ENCODE results near the gene IL3.
A peak's percentile ranks its signal among the peaks of the same experiment; 100 is the strongest.

The IL3 gene

DNA sequence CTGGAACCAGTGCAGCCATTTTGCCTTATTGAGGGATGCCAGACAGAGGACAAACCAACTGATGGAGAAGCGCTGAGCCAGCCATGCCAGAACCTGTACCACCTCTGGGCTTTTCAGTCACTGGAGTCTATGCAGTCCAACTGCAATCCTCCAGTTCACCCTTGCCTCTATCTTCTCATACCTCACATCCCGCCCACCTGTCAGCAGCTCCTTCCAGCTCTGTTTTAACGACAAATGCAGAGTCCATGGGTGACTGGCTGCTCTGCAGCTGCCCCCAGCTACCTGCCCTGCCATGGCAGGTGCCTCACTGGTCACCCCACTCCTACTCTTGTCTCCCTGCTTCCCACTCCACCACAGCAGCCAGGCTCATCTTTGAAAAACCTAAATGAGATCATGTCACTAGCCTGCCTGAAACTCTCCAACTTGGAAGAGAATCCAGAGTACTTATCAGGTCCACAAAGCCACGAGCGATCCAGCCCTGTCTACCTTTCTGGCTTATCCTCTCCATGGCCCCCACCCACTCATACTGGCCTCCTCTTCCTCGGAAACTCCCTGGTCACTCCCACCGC, 35.0 kb upstream of the IL3 start:
- DNase-seq (ENCODE audit: low spot score) = no peak

DNA sequence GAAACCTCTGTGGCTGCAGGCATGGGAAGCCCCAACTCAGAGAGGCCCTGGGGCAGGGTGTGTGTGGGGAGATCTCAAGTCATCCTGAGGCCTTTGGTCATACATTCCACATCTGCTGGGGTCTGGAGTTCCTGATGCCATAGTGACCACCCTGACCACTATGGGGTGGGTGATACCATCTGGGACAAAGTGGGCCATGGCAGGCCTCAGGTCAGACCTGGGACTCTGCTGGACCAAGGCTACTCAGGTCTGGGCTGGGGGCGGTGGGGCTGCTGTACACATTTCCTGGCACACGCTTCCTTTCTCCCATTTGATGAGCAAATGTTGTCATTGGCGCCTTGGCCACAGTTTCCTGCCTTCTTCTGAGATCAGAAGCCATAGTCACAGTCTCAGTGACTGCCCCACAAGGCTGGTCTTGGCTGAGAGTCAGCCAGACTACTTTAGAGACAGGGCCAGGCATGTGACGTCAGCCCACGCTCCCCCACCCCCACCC, 33.9 kb upstream of the IL3 start:
- no peak for DNase-seq (ENCODE audit: low spot score)

DNA sequence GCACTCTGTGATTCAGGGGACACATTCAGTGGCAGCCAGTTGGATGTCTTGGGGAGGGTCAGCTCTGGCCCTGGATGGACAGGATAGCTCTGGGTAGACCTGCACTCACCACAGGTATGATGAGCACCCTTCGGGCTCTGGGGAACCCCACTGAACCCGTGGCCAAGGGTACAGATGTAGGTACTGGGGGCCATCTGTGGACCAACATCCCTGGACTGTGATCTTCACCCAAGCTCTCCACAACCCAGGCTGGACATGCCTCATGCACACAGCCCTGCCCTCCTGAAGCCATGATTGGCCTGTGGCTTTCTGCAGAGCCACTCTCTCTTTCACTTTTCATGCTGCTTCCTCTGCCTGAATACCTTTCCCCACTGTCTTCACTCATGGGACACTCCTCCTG, 33.4 kb upstream of the IL3 start:
- DNase-seq (ENCODE audit: low spot score) = no peak

DNA sequence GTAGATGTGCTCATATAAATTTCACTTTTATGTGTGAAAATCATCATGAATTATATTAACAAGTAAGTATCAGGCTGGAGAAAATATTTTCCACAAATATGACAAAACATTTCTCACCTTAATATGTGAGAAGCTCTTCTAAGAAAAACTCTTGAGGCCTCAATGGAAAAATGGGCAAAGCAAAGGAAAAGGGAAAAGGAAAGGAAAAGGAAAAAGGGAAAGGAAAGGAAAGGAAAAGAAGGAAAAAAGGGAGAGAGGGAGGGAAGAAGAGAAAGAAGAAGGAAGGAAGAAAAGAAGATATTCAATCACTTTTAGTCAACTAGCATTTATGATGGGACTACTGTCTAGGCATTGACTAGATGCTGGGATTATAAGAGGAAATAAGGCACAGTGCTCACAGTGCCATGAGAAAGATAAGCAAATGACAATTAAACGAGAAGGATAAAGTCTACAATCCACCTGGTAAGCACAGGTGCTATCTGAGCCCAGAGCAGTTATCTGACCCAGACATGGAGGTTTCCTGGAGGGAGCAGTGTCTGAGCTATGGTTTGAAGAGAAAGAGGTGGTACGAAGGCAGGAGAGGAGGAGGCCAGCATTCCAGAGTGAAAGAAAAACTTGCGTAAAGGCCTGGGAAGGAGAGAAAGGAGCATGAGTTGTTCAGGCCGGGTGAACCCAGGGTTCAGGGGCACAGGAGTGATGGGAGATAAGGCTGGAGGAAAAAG, 30.7 kb upstream of the IL3 start:
- DNase-seq (ENCODE audit: low spot score) = no peak

DNA sequence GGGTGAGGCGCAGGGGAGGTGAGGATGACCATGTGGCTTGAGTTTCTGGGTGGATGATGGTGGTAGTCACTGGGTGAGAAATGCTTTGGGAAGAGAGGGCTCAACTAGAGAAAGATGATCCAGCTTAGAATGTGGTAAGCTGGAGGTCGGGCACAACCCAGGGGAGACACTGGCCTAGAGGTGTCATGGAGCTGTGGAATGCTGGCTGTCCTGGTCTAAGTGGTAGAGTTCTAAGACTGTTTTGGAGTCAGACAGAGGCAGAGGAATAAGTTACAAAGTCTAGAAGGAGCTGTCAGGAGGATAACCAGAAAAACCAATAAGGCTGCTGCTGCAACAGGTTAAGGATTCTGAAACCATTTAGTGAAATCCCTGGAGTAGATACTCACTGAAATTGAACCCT, 29.8 kb upstream of the IL3 start:
- DNase-seq (ENCODE audit: low spot score) = no peak

DNA sequence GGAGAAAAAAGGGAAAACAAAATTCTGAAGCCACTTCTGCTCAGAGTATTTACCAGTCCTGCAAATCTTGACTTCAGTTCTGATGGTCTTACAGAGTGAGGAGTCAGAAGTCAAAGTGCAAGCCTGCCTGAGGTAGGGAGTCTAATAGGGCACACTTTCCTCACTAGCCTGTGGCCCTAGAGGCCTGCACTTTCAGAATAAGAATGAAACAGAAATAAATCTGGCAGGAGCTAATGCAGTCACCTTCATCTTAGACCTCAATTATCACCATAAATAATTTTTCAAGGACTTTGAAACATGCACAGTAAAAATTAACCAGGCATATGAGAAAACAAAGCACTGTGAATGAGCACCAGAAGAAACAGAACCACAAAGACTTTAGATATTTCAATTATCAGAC, 28.3 kb upstream of the IL3 start:
- DNase-seq (ENCODE audit: low spot score) = no peak

DNA sequence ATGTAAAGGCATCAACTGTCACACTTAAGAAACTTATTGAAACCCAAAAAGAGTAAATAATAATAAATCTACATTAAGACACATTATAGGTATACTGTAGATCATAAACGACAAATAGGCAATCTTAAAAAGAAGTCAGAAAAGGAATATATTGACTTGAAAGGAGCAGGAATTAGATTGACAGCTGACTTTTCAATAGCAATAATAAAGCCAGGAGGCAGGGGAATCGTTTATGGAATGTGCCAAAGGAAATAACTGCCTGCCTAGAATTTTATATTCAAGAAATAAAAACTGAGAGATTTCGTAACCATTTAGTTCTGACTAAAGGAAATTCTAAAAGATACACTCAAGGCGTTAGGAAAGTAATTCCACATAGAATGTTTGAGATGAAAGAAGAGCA, 27.3 kb upstream of the IL3 start:
- DNase-seq (ENCODE audit: low spot score) = no peak

DNA sequence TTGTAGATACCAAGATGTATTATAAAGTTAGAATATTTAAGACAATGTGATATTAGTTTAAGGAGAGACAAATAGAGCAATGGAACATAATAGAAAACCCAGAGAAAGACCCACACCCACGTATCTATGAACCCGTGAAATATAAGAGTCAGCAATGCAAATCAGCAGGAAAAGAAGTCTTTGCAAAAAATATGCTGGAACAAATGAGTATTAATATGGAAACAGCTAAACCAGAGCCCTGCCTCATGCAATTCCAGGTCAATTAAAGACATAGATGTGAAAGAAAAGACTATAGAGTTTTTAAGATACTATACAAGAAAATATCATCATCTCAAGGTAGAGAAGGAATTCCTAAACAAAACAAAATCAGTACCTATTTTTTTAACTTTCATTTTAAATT, 23.1 kb upstream of the IL3 start:
- DNase-seq (ENCODE audit: low spot score) = no peak

DNA sequence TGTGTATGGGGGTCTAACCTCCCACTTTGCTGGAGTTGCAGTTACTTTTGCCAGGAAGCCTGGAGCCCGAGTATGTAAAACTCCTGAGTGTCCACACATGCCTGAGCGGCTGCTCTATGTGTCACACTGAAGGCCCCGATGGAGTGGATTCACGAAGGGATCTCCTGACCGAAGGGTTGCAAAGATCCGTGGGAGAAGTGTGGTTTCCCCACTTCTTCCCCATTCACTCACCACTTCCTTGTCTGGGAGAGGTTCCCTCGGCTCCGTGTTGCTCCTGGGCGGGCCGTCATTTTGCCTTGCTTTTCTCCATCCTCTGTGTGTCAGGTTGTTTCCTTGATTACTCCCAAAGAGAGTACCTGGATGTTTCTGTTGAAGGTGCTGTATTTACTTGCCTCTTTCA, 16.2 kb upstream of the IL3 start:
- no peak for DNase-seq (ENCODE audit: low spot score)

DNA sequence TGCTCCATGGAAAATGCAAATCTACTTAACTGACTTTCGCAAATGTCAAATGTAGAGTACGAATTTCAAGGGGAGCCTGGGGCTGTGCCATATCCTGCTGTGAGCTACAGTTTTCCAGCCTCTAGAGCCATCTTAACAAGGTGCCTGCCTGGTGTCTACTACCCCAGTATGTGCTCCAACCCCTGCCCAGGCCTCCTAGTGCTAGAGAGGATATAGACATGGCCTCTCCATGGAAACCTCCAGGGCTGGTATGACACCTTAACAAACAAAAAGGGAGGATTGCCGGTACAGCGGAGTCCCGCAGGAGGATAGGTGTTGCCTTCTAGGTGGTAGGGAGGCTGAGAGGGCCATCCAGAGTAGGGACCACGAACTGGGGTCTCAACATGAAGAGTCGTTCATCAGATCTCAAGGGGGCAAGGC, 13.6 kb upstream of the IL3 start:
- DNase-seq (ENCODE audit: low spot score) = peak; percentile 11

DNA sequence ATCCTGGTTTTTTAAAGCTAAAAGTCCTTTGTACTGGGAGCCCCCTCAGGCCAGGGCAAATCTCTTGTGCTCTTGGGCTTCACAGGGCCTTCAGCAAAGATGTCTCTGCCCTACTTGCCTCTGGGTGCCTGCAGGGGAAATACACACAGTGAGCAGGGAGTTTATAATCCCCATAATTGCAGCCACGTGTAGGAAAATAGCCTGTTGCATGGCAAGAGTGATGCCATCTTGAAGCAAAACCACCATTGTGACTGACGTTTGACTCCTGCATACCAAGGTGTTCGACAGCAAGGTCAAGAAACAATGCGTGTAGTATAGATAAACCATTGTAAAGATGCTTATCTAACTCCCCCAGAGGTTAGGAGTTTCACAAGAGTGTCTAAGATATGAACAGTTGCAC, 11.4 kb upstream of the IL3 start:
- DNase-seq (ENCODE audit: low spot score) = peak; percentile 2

DNA sequence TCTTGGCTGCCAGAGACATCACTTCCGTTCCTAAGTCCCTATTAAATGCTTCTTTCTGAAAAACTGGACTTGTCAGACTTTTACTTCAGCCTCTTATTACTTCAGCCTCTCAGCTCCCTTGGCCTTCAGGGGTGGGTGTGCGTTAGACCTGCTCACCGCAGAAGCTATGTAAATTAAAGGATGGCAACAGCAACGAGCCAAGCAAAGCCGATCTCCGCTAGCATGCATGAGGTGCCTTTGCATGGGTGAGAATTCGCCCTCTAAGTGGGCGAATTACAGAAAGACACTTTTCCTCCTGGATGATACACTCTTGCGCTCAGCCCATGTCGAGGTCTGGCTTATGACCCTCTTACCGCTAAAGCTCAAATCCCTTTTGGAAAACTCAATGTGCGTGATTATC, 10.9 kb upstream of the IL3 start:
- DNase-seq (ENCODE audit: low spot score) = peak; percentile 1

DNA sequence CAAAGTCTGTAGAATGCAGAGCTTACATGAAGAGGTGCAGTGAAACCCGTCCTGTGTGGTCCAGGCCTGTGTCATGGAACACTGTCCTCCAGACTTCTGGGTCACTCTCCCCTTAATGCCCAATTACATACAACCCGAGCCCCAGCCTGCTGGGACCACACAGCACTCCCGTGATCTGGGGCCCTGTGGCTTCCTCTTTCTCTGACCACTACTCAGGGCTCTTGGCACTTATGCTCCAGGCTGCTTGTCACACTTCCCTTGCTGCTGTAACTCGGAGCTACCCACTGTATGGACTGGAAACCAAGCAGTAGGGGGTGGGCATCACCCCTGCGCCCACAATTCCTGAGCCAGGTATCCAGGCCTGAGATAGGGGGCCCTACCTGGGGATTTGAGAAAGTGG, 10.3 kb upstream of the IL3 start:
- no peak for DNase-seq (ENCODE audit: low spot score)

DNA sequence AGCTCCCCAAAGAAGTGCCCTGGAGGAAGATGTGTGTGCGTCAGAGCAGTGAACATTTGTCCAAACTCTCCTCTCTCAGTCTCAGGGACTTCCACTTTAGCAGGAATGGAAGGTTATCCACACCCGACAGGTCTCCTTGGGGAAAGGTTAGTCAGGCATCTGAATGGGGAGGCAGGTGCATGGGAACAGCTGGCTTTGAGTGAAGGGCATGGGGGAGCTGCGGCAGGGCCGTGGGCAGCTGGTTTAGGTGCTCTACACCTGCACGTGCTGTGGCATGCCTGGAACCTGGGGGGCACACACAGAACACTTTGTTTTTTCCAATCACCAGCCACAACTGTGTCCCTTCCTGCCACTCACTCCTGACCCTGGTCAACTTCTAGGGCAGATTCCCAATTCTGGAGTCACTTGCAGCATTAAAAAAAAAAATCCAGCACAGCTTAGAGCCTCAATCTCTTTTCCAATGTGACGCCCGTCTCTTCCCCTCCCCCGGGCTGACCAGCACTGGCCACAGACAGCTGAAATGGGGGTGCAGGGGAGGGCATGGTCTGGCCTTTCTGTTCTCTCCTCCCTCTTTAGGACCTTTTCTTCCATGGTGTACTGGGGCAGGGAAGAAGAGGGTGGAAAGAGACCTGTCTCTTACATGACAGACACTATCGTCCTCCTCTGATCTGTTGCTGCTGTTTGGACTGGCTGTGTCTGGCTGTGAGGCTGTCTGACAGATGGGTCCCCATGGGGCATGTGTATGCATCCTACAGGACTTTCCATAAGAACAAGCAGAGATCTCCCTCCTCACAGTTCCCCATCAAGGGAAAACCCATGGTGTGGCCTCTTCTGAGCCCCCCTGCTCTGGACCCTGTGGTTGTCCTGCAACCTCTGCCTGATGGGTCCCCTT, 9.5 kb upstream of the IL3 start:
- DNase-seq (ENCODE audit: low spot score) = peak; percentile 3

DNA sequence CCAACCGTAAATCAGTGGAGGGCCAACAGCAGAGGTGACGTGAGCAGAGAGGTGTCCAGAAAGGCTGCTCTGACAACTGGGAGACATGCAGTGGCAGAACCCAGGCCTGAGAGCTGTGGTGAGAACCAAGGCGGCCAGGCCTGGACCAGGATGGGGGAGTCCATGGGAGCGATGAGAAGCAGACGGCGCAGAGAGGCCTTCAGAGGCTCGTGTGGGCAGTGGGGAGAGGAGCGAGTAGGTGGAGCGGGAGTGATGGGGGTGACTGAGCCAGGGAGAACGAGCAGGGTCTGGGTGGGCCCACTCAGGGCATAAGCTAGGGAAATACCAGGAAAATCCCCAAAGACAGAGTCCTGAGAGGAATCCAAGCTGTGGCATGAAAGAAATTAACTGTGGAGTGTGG, 7.9 kb upstream of the IL3 start:
- peak; percentile 5 for DNase-seq (ENCODE audit: low spot score)

DNA sequence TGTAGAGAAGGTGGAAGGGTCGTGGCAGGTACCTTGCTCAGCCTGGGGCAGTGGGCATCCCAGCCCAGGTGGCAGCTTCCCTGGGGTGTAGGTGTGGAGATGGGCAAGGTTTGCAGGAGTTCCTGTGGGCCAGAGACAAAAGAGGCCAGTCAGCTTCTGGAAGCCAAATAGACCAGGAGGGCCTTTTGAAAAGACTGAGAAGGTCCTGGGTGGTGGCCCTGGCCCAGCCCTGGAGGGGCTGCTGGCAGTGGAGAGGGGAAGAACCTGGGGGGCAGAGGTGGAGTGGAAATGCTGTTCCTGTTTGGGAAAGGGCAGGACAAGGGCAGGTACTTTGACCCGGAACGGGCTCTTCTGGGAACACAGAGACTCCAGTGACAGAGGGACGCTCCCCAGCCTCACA, 7.0 kb upstream of the IL3 start:
- DNase-seq (ENCODE audit: low spot score) = no peak

DNA sequence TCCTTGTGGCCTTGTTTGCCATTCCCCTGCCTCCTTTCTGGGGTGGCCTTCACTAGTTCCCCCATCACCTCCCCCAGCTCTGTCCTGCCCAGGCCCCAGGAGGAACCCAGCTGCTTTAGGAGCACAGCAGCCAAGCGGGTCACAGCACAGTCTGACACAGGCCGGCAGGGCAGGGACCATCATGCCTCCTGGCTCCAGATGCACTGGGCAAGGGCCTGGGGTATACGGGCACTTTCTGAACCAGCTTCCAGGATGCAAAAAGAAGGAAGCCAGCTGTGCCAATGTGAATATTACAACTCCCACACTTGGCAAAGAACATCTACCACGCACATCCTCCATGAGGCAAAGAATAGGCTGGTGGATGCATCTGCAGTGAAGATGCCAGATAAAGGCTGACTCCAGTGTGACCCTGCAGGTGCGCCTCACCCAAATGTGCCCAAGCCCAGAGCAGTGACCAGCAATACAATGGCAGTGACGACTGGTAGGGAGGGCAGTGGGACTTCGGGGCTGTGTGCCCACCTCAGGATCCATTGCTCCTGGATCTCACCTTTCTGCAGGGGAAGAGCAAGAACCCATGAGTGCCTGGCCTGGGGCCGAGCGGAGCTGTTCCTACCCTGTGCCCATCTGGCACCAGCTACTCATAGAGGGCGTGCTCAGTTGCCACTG, 6.3 kb upstream of the IL3 start:
- DNase-seq (ENCODE audit: low spot score) = peak; percentile 3

DNA sequence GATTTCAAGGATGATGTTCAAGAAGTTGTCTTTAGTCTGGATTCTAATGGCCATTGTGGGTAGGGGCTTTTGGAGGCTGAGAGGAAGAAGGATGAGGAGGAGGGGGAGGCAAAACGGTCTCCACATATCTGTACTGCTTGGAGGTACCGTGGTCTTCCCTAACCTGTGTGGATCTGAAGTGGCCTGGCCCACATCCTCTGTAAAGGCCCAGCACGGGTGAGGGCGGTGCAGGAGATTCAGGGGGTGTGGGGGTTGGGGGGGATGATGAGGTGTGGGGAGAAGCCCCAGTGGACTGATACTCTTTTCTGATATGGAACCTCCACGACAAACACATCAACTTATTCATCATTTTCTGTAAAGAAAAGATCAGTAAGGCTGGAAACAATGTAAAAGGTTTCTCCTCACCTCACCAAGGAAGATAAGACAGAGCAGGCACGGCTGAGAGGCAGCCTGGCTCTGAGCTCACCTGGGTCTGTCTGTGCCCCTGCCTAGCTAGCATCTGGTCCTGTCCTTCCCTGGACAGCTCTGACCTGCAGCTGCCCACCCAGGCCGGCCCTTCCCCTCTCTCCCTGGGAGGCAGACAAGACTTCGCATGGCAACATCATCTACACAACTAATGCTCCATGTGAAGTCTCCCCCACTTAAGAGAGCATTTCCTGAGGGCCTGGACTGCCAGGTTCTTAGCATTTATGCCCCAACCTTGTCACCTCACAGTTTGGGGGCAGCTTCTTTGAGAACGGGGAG, 5.6 kb upstream of the IL3 start:
- DNase-seq (ENCODE audit: low spot score) = peak; percentile 8

DNA sequence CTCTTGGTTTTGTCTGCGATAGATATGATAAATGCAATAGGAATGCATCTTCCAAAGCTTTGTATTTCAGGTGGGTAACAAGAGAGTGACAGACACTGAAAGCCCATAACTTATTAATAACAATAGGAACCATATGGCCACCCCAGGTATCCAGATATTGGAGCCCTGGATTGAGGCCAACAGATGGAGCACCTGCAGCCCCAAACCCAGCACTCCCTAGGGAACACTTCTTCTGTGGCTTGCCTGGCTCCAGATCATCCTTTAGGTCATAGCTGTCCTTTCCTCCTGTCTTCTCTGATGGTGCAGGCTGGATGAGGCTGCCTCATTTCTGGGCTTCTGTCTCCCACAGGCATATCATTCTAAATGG, 5.0 kb upstream of the IL3 start:
- DNase-seq (ENCODE audit: low spot score) = no peak

DNA sequence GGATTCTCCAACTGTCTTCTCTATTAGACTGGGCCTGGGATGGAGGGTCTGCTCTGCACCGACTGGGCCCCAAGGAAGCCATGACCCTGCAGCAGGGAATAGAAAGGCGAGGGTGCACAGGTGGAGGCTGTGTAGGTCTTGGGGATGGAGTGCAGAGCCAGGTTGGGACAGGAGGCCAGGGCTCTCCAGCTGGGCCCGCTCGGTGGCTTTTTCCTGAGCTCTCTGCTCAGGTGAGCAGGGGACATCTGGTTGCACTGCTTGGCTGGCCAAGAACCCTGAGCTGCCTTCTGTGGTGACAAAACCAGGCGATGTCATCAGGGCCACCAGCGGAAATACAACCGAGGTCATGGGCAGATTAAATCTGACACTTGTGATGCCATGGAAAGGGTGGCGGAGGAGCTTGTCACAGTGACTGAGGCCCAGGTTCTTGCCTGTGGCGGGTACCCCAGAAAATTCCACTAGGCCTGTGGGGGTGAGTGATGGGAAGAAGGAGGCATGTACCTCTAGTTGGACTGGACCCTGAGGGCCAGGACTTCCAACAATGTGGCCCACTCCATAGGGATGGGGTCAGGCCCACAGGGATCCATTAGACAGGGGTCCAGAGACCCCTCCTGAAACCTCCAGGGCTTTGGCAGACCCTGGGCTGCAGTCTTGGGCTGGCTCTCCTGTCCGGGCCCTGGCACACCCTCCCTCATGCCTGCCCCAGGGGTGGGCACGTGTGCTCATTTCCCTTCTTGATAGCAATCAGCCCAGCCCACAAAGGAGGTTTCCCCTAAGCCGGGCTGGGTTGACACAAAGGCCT, 4.4 kb upstream of the IL3 start:
- DNase-seq (ENCODE audit: low spot score) = peak; percentile 17
